Hepatocyte (in vitro differentiated cells): ENCODE measurements around the gene RPTOR.

Experiments used
- CTCF ChIP-seq: fragments of 200-600 bp; sonication (generic); IDR thresholded peaks from 2 replicates; pipeline ENCODE4 v1.5.1; 2016; ENCODE audit warnings: antibody characterized with exemption, mild to moderate bottlenecking; ENCODE audit not compliant: poor library complexity
- EZH2 ChIP-seq: fragments of 200-600 bp; sonication (generic); IDR thresholded peaks from 2 replicates; pipeline ENCODE4 v1.6.1; 2016; ENCODE audit warnings: antibody characterized with exemption, mild to moderate bottlenecking, borderline replicate concordance
- EZH2phosphoT487 ChIP-seq: fragments of 200-600 bp; sonication (generic); IDR thresholded peaks from one replicate; pipeline ENCODE4 v1.6.1; 2018; ENCODE audit warnings: antibody characterized with exemption, mild to moderate bottlenecking, low read depth, moderate library complexity; ENCODE audit not compliant: unreplicated experiment, severe bottlenecking

GRCh38 chr17:80564545-80564944 is 19.9 kb downstream of the RPTOR start:
- TF ChIP-seq EZH2: no peak
- no peak for TF ChIP-seq CTCF
- TF ChIP-seq EZH2phosphoT487: no peak
